Activated CD4-positive, alpha-beta T cell treated with anti-CD3 and anti-CD28 coated beads for 36 hours (primary cell): ENCODE results near the gene GRAP2. TPM values are rescaled to one million over a fixed set of nuclear protein-coding genes. Genes with fewer than 3 reads are reported as not detected.

Experiments
- ATAC-seq: fragments of 200-7000 bp; cut with Tn5 transposase; one replicate; pipeline ENCODE4 v1.10.0; 2021; ENCODE audit warnings: mild to moderate bottlenecking, moderate library complexity
- CTCF ChIA-PET: fragments of 350-600 bp; sonication (Branson Sonifier 250); formaldehyde crosslinking; loops from one replicate; lab custom pipeline; 2021; ENCODE audit warnings: antibody characterized with exemption; lab: Charles Lee
- POLR2A ChIA-PET: fragments of 350-600 bp; sonication (Branson Sonifier 250); formaldehyde crosslinking; loops from one replicate; lab custom pipeline; 2021; ENCODE audit warnings: antibody characterized with exemption, inconsistent platforms; lab: Charles Lee
- DNase-seq: peaks from one replicate; pipeline ENCODE4 v3.0.0-alpha.2; 2020
- H3K27ac Mint-ChIP-seq: one replicate; pipeline ENCODE4 v1.8.0; 2021; ENCODE audit warnings: mixed read lengths
- H3K27me3 Mint-ChIP-seq: one replicate; pipeline ENCODE4 v1.8.0; 2021; ENCODE audit warnings: mixed read lengths
- H3K36me3 Mint-ChIP-seq: one replicate; pipeline ENCODE4 v1.8.0; 2021; ENCODE audit warnings: low read depth, mixed read lengths
- H3K4me1 Mint-ChIP-seq: one replicate; pipeline ENCODE4 v1.8.0; 2021; ENCODE audit warnings: mixed read lengths
- H3K4me3 Mint-ChIP-seq: one replicate; pipeline ENCODE4 v1.8.0; 2021; ENCODE audit warnings: mild to moderate bottlenecking, moderate library complexity, mixed read lengths
- H3K9me3 Mint-ChIP-seq: one replicate; pipeline ENCODE4 v1.8.0; 2021; ENCODE audit warnings: low read depth, mixed read lengths
- intact Hi-C, 2 experiments: fragments of 100-400 bp; cut with DNase I in 1 of 2; cut with micrococcal nuclease in 1 of 2; formaldehyde crosslinking; loops; one replicate each; pipeline versions ENCODE4 v1.14.2 to v1.15.1; 2022 to 2024; cut with DNase I, micrococcal nuclease
- total RNA-seq, 2 experiments: library from RNA; stranded (reverse); gene quantifications; one replicate each; pipeline ENCODE4 v1.2.3, GENCODE V29; 2021

Gene GRAP2
- total RNA-seq, 2 experiments from 2014 or later, result 40.6 to 45.5 TPM

- ATAC-seq (no peak), DNase-seq (no peak)
- ChIA-PET POLR2A (interaction anchor here (2.0 to 2.4 kb wide), 2 partner anchors 7 to 18 kb away, joined by 6 to 7 read pairs; no protein-coding TSS in a partner anchor), CTCF (interaction anchor here (0.6 to 7.8 kb wide), 13 partner anchors 8 to 199 kb away, joined by 3 to 53 read pairs (median 4); no protein-coding TSS in a partner anchor)
- H3K4me1 Mint-ChIP-seq, result peaks cover 68% of the 10 kb centered on the region
- no peak overlapping the region for H3K27ac Mint-ChIP-seq
- H3K4me3 Mint-ChIP-seq, result no peak overlapping the region
- H3K27me3 Mint-ChIP-seq, result no peaks in the 10 kb centered on the region
- peaks cover 3% of the 10 kb centered on the region for H3K36me3 Mint-ChIP-seq
- intact Hi-C loops, result no loop called here
- no peaks in the 10 kb centered on the region for H3K9me3 Mint-ChIP-seq
These were observed 23.4 kb downstream of the GRAP2 start for GRCh38 chr22:39924286-39924685.

GRCh38 chr22:39925273-39925672, 24.4 kb downstream of the GRAP2 start:
- H3K9me3 Mint-ChIP-seq, result no peaks in the 10 kb centered on the region
- intact Hi-C loops, result no loop called here
- ATAC-seq (no peak), DNase-seq (no peak)
- H3K4me3 Mint-ChIP-seq, result no peak overlapping the region
- ChIA-PET POLR2A (interaction anchor here (0.6 to 2.4 kb wide), 7 partner anchors 8 to 1354 kb away, joined by 3 to 9 read pairs (median 6); no protein-coding TSS in a partner anchor), CTCF (interaction anchor here (0.6 to 7.8 kb wide), 18 partner anchors 9 to 396 kb away, joined by 3 to 53 read pairs (median 4); no protein-coding TSS in a partner anchor)
- peaks cover 3% of the 10 kb centered on the region for H3K36me3 Mint-ChIP-seq
- H3K4me1 Mint-ChIP-seq, result peaks cover 58% of the 10 kb centered on the region
- H3K27ac Mint-ChIP-seq, result no peak overlapping the region
- no peaks in the 10 kb centered on the region for H3K27me3 Mint-ChIP-seq

GRCh38 chr22:39925909-39926679, 25.2 kb downstream of the GRAP2 start:
- intact Hi-C loops, result loop anchor here in 1 of 2 experiments (2.0 kb wide), 2 partner anchors 15 to 25 kb away; partner anchors contain the start of gene GRAP2
- ChIA-PET CTCF (interaction anchor here (0.5 to 7.8 kb wide), 23 partner anchors 8 to 832 kb away, joined by 3 to 53 read pairs (median 4); no protein-coding TSS in a partner anchor), POLR2A (interaction anchor here (0.6 to 2.4 kb wide), 8 partner anchors 9 to 1355 kb away, joined by 3 to 18 read pairs (median 6); no protein-coding TSS in a partner anchor)
- no peaks in the 10 kb centered on the region for H3K27me3 Mint-ChIP-seq
- H3K4me1 Mint-ChIP-seq, result peaks cover 50% of the 10 kb centered on the region
- ATAC-seq (peak; percentile 24), DNase-seq (no peak)
- no peaks in the 10 kb centered on the region for H3K9me3 Mint-ChIP-seq
- no peak overlapping the region for H3K4me3 Mint-ChIP-seq
- H3K36me3 Mint-ChIP-seq, result peaks cover 3% of the 10 kb centered on the region
- no peak overlapping the region for H3K27ac Mint-ChIP-seq

GRCh38 chr22:39926753-39927152, 25.9 kb downstream of the GRAP2 start:
- Mint-ChIP-seq H3K4me3 (no peak overlapping the region), H3K9me3 (no peaks in the 10 kb centered on the region), H3K27ac (no peak overlapping the region), H3K4me1 (peaks cover 46% of the 10 kb centered on the region), H3K27me3 (no peaks in the 10 kb centered on the region), H3K36me3 (peaks cover 3% of the 10 kb centered on the region)
- DNase-seq (peak; percentile 55), ATAC-seq (no peak)
- CTCF ChIA-PET, result interaction anchor here (0.5 to 7.8 kb wide), 18 partner anchors 7 to 833 kb away, joined by 3 to 53 read pairs (median 5); no protein-coding TSS in a partner anchor
- intact Hi-C loops, result loop anchor here in 1 of 2 experiments (2.0 kb wide), 2 partner anchors 16 to 26 kb away; partner anchors contain the start of gene GRAP2
- POLR2A ChIA-PET, result interaction anchor here (0.6 to 1.7 kb wide), 3 partner anchors 10 to 67 kb away, joined by 3 to 9 read pairs (median 7); no protein-coding TSS in a partner anchor

- ATAC-seq (peak; percentile 45), DNase-seq (peak; percentile 68)
- Mint-ChIP-seq H3K27me3 (no peaks in the 10 kb centered on the region), H3K36me3 (peaks cover 3% of the 10 kb centered on the region), H3K9me3 (no peaks in the 10 kb centered on the region), H3K4me3 (no peak overlapping the region), H3K27ac (no peak overlapping the region), H3K4me1 (peaks cover 38% of the 10 kb centered on the region)
- intact Hi-C loops, result loop anchor here in 1 of 2 experiments (2.0 kb wide), 2 partner anchors 17 to 27 kb away; partner anchors contain the start of gene GRAP2
- CTCF ChIA-PET, result interaction anchor here (0.8 to 7.8 kb wide), 12 partner anchors 6 to 398 kb away, joined by 3 to 53 read pairs (median 5); no protein-coding TSS in a partner anchor
- POLR2A ChIA-PET, result interaction anchor here (0.6 kb wide), 1 partner anchor 66 kb away, joined by 3 read pairs; no protein-coding TSS in a partner anchor
These were observed 26.7 kb downstream of the GRAP2 start for GRCh38 chr22:39927544-39927943.

- intact Hi-C loops, result no loop called here
- POLR2A ChIA-PET, result interaction anchor here (0.5 to 1.0 kb wide), 4 partner anchors 8 to 316 kb away, joined by 3 to 6 read pairs (median 4); no protein-coding TSS in a partner anchor
These were observed 27.9 kb downstream of the GRAP2 start for GRCh38 chr22:39928536-39929520.

GRCh38 chr22:39931251-39931650, 30.4 kb downstream of the GRAP2 start:
- no peak overlapping the region for H3K4me3 Mint-ChIP-seq
- no peaks in the 10 kb centered on the region for H3K27me3 Mint-ChIP-seq
- no peaks in the 10 kb centered on the region for H3K9me3 Mint-ChIP-seq
- intact Hi-C loops, result loop anchor here (5.0 to 10.0 kb wide), 2 partner anchors 396 to 416 kb away; partner anchors contain the start of genes ADSL (in 1 of the 2) and RPS19BP1 (in 1 of the 2)
- DNase-seq (no peak), ATAC-seq (peak; percentile 20)
- POLR2A ChIA-PET, result no interaction called here
- CTCF ChIA-PET, result no interaction called here
- no peak overlapping the region for H3K27ac Mint-ChIP-seq
- peaks cover 38% of the 10 kb centered on the region for H3K4me1 Mint-ChIP-seq
- peaks cover 1% of the 10 kb centered on the region for H3K36me3 Mint-ChIP-seq

More at GRCh38 chr22:39928536-39929520, 27.9 kb downstream of the GRAP2 start:
- H3K27me3 Mint-ChIP-seq, result no peaks in the 10 kb centered on the region
- DNase-seq (no peak), ATAC-seq (peak; percentile 20)
- no peak overlapping the region for H3K27ac Mint-ChIP-seq
- no peak overlapping the region for H3K4me3 Mint-ChIP-seq
- peaks cover 3% of the 10 kb centered on the region for H3K36me3 Mint-ChIP-seq
- no peaks in the 10 kb centered on the region for H3K9me3 Mint-ChIP-seq
- CTCF ChIA-PET, result interaction anchor here (0.5 to 5.4 kb wide), 16 partner anchors 8 to 437 kb away, joined by 3 to 38 read pairs (median 4); partner anchors contain the start of gene RPS19BP1
- peaks cover 39% of the 10 kb centered on the region for H3K4me1 Mint-ChIP-seq

GRCh38 chr22:39932166-39932565, 31.3 kb downstream of the GRAP2 start:
- ChIA-PET POLR2A (interaction anchor here (0.8 kb wide), 1 partner anchor 12 kb away, joined by 3 read pairs; no protein-coding TSS in a partner anchor), CTCF (interaction anchor here (0.6 to 4.4 kb wide), 10 partner anchors 8 to 113 kb away, joined by 3 to 53 read pairs (median 4); no protein-coding TSS in a partner anchor)
- ATAC-seq (no peak), DNase-seq (no peak)
- Mint-ChIP-seq H3K4me1 (peaks cover 45% of the 10 kb centered on the region), H3K36me3 (no peaks in the 10 kb centered on the region), H3K27me3 (no peaks in the 10 kb centered on the region), H3K27ac (no peak overlapping the region), H3K4me3 (no peak overlapping the region), H3K9me3 (no peaks in the 10 kb centered on the region)
- intact Hi-C loops, result loop anchor here (5.0 to 10.0 kb wide), 2 partner anchors 397 to 415 kb away; partner anchors contain the start of genes ADSL (in 1 of the 2) and RPS19BP1 (in 1 of the 2)

- Mint-ChIP-seq H3K9me3 (no peaks in the 10 kb centered on the region), H3K36me3 (no peaks in the 10 kb centered on the region), H3K4me3 (peak overlapping the region; percentile 69), H3K4me1 (peaks cover 54% of the 10 kb centered on the region), H3K27ac (peak overlapping the region; percentile 92), H3K27me3 (no peaks in the 10 kb centered on the region)
- peak; percentile 83 for DNase-seq
- CTCF ChIA-PET, result interaction anchor here (0.5 to 4.4 kb wide), 22 partner anchors 9 to 601 kb away, joined by 3 to 53 read pairs (median 4); no protein-coding TSS in a partner anchor
- peak; percentile 35 for ATAC-seq
- POLR2A ChIA-PET, result interaction anchor here (0.6 to 1.1 kb wide), 3 partner anchors 12 to 25 kb away, joined by 3 to 5 read pairs (median 4); no protein-coding TSS in a partner anchor
- intact Hi-C loops, result loop anchor here (5.0 to 10.0 kb wide), 2 partner anchors 398 to 414 kb away; partner anchors contain the start of genes ADSL (in 1 of the 2) and RPS19BP1 (in 1 of the 2)
These were observed 32.2 kb downstream of the GRAP2 start for GRCh38 chr22:39932918-39933649.
